GM12892 (cell line): ENCODE results near the gene IL13.
A peak's percentile ranks its signal among the peaks of the same experiment; 100 is the strongest.

ENCODE experiments used
- DNase-seq: peaks from one replicate; pipeline ENCODE4 v3.0.0; 2011; ENCODE audit not compliant: insufficient read length
- FAIRE-seq: peaks from 2 replicates; lab custom pipeline; 2011; peaks lifted over from hg19 to GRCh38; lab: Jason Lieb, UNC
- POLR2A ChIP-seq: IDR thresholded peaks from 2 replicates; pipeline ENCODE4 v1.6.1; 2011; ENCODE audit warnings: low read depth, low read length, control low read depth
- POLR2AphosphoS5 ChIP-seq: IDR thresholded peaks from 2 replicates; pipeline ENCODE4 v1.6.1; 2011; ENCODE audit warnings: low read depth, low read length, control low read depth
- TAF1 ChIP-seq: IDR thresholded peaks from 2 replicates; pipeline ENCODE4 v1.6.1; 2011; ENCODE audit warnings: low read depth, mild to moderate bottlenecking, control low read depth, low read length, borderline replicate concordance

Gene IL13

DNA sequence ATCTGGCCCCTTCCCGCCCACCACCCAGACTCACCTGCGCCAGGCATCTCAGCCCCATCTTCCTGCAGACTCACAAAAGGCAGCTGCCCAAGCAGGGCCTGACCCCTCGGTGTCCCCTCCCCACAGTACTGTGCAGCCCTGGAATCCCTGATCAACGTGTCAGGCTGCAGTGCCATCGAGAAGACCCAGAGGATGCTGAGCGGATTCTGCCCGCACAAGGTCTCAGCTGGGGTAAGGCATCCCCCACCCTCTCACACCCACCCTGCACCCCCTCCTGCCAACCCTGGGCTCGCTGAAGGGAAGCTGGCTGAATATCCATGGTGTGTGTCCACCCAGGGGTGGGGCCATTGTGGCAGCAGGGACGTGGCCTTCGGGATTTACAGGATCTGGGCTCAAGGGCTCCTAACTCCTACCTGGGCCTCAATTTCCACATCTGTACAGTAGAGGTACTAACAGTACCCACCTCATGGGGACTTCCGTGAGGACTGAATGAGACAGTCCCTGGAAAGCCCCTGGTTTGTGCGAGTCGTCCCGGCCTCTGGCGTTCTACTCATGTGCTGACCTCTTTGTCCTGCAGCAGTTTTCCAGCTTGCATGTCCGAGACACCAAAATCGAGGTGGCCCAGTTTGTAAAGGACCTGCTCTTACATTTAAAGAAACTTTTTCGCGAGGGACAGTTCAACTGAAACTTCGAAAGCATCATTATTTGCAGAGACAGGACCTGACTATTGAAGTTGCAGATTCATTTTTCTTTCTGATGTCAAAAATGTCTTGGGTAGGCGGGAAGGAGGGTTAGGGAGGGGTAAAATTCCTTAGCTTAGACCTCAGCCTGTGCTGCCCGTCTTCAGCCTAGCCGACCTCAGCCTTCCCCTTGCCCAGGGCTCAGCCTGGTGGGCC lies 1.9 kb downstream of the IL13 start:
- TF ChIP-seq POLR2AphosphoS5: no peak
- no peak for DNase-seq
- FAIRE-seq: peak; percentile 88

DNA sequence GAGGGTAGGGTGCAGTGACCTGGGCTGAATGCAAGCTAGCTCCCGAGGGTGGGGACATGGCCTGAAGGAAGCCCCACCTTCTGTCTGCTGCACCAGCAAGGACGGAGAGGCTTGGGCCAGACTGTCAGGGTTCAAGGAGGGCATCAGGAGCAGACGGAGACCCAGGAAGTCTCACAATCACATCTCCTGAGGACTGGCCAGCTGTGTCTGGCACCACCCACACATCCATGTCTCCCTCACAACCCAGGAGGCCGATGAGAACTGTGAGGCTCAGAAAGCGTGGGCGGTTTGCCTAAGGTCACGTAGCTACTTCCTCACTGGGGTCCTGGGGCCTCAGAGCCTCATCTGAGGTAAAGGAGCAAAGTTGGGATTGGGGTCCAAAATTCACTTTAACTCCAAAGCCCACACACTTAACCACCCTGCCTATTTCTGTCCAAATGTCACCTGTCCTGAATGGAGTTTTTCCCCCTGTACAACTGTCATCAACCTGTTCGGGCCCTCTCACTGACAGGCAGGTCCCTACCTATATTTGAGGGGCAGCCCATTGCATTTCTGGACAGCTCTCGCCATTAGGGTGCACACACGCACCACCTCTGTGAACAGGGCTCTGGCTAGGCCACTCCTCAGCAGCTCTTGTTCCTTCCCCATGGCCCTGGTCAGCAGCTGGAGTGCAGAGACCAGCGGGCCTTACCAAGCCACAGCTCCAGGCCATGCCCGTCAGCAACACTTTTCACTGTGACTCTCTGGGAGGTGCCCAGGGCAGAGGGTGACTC lies 3.4 kb downstream of the IL13 start:
- TF ChIP-seq POLR2A: 0 out of 2 replicates have a peak, but pooled peaks have one; percentile 18
- TF ChIP-seq POLR2AphosphoS5: peak; percentile 21; the same call in 1 of the 2 replicates
- no peak for TF ChIP-seq TAF1
- DNase-seq: no peak
- peak; percentile 92 for FAIRE-seq

DNA sequence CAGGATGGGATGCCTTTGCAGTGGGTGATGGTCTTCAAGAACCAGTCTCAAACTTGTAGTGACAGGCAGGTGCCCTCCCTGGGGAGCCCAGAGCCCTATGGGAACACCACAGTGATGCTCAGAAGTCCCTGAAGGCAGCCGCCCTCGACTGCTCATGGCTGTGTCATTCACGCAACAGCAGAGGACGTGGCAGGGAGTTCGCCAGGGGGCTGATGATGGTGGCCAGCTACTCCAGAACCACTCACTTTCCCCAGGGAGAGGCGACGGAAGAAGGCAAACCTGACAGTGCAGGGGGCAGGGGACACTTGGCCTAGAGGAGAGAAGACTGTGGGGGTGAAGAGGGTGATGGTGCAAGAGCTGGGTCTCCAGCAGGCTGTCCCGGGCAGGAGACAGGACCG lies 4.0 kb downstream of the IL13 start:
- no peak for FAIRE-seq
- no peak for DNase-seq
- TF ChIP-seq TAF1: no peak
- TF ChIP-seq POLR2A: no peak
- TF ChIP-seq POLR2AphosphoS5: no peak

DNA sequence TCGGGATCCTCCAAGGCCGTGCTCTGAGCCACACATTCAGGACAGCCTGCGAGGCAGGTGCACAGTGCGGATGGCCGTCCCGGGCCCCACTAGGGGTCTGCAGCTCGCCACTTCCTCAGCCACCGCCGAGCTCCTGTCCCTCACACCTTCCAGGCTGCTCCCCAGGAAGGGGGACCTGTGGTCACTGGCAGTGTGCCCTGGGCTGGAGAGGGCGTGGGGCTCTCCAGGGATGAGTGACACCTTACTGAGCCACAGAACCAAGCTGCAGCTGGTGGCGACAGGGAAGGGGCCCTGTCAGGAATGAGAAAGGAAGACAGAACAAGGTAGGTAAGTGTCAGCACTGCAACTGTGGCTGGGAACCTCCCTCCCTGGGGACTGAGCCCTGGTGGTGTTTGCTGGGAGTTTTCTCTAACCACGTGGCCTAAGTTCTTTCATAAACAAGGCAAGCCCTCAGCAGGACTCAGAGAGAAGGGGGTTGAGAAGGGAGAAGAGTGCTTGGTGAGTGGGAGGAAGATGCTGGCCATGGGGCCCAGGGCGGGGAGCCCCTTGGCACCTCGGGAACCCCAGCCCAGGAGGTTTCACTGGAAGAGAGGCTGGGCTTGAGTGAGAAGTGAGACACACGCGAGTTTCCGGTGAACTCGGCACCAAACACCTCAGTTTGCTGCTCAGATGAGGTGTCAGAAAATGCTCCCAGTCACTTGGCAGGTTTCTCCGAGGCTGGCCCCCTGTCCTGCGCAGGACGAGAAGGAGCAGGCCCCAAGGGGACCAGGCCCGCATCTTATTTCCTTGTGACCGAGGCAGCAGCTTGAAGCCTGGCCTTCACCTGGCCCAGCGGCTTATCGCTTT lies 5.2 kb downstream of the IL13 start:
- peak; percentile 74 for TF ChIP-seq POLR2A
- TF ChIP-seq TAF1: peak; percentile 27; the same call in 1 of the 2 replicates
- peak; percentile 79 for TF ChIP-seq POLR2AphosphoS5
- FAIRE-seq: no peak

DNA sequence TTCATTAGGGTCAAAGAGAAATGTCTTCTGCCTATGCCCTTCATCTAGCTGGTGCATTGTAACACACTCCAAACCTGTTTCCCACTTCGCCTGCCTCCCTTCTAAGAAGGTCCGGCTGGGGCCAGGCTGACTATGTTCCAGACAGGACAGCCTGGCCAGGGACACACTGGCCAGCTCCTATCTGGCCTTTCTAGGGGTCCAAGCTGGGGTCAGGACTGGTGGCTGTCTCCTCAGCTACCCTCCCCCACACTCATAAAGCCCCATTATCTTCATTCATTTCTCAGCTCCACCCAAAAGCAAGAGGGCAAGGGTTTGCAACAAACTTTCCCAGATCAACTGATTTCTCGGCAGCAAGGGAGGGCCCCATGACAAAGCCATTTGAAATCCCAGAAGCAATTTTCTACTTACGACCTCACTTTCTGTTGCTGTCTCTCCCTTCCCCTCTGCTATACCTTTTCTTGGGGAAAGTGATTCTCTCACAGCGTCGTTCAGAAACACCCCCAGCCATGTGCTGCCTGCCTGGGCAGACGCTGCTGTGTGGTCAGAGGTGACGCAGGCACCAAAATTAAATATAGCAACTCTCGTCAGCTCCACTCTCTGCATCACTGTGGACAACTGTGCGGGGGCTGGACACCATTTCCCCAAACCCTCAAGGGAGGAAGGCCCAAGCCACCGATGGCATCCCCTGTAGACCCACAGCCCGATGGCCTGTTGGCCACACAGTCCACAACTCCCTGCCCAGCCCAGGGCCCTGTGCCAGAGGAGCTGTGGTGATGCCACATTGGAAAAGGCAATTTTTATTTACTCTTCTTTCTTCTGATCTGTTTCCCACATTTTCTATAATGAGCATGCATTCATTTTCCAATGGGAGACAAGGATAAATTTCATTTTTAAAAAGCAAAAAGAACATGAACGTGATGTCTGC lies 6.1 kb downstream of the IL13 start:
- peak; percentile 69 for DNase-seq
- peak; percentile 97 for FAIRE-seq
- TF ChIP-seq POLR2A: peak; percentile 8
- no peak; the same call in none of the 2 replicates for TF ChIP-seq POLR2AphosphoS5

More for the DNA sequence above, 5.2 kb downstream of the IL13 start:
- DNase-seq: peak; percentile 70

DNA sequence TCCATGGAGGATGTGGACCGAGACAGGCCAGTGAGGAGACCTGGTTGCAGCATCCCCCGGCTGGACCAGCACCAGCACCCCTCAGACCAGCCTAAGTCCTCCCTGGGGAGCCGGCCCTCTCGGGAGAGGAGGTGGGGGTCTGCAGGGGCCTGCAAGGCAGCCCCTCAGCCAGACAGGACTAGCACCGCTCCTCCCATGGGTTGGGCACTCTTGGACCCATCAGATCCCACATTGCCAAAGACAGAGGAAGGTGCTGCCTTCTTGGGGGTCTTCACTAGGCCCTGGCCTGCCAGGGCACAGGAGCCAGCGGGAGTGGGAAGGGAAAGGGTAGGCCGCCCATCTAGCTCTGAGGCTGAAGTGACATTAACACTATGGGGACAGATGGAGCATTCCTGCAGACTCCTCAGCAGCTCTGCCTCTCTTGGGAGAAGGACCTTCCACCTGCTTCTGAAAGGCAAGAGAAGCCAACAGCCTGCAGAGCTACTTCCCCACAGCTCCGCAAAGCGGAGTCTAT lies 6.8 kb downstream of the IL13 start:
- no peak for FAIRE-seq
- TF ChIP-seq POLR2A (no peak; the same call in 1 of the 2 replicates), TAF1 (no peak), POLR2AphosphoS5 (no peak)
- no peak for DNase-seq

DNA sequence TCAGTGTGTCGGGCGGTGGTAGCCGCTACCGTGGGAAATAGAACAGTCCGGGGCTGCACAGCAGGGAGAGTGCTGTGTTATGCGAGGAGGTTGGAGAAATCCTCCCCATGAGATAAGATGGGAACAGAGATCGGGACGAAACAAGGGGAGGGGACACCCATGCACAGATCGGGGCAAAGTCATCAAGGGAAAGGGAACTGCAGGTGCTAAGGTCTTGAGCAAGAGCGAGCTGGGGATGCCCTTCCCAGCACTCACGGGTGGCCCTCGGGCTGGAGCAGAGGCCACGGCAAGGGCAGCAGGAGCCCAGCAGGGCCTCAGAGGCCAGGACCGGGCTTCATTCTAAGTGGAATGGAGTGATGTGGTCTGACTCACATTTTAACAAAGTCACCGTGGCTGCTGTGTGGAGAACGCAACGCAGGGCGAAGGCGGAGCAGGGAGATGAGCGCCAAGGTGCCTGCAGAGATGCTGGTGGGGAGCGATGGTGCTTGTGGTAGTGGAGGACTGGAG lies 7.7 kb downstream of the IL13 start:
- no peak for TF ChIP-seq POLR2AphosphoS5
- no peak for TF ChIP-seq TAF1
- TF ChIP-seq POLR2A: no peak
- no peak for FAIRE-seq
- no peak for DNase-seq

DNA sequence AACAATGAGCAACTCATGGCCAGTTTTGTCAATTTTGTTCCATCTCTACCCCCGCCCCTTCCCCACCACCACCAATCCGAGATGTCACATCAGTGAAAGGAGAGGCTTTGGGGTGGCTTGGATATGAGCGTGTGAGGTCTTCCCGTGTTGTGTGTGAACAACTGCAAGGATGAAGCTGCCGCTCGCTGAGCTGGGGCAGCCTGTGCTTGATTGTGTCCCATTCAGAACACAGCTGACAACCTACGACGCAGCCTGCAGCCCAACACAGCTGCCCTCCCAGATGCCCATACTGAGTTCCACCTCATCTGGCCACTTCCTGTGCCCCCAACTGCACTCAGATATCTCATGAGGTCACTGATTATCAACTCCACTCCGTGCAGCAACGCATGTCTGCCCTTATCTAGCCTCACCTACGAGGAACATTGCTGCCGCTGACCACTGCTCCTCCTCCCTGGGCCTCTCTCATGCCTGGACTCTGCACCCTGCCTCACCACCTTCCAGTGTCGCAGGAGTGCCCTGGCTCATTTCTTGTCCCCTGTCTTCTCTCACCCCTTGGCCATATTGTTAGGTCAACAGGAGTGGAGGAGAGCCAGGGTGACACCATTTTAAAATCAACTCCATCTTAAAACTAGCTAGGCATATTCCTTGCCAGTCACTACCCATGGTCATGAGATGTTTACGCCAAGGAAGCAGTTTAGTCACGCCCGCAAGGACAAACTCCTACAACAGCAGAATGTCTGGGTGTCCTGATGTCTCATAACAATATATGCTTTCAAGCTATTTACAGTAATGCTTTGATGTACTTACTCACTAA lies 8.5 kb downstream of the IL13 start:
- TF ChIP-seq POLR2A (no peak), TAF1 (no peak), POLR2AphosphoS5 (no peak)
- FAIRE-seq: no peak
- no peak for DNase-seq

DNA sequence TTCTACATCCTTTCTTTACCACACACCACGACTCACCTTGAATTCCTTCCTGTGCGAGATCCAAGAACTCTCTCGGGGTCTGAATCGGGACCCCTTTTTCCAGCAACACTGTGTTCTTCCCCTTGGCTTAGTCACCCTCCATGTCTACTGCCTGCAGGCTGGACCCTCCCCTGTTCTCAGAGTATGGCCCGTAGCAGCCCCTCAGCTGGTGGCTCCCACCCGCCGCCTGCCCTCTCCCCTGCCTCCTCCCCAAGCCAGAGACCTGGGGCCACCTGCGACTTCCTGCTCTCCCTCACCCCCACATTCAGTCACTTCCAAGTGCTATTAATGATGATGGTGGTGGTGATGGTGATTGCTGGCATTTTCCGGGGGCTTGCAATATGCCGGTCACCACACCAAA lies 9.3 kb downstream of the IL13 start:
- DNase-seq (no peak), FAIRE-seq (no peak)
- TF ChIP-seq POLR2A (no peak), POLR2AphosphoS5 (no peak), TAF1 (no peak)
